Endodermal cell (in vitro differentiated cells): ENCODE measurements around the gene LDLRAD4. TPM values are rescaled to one million over a fixed set of nuclear protein-coding genes. Genes with fewer than 3 reads are reported as not detected.

Source experiments
- DNase-seq: peaks from one replicate; pipeline ENCODE4 v3.0.0-alpha.2; 2017
- H3K27ac ChIP-seq: 2 replicates; pipeline ENCODE4 v1.5.1; 2013; ENCODE audit warnings: mild to moderate bottlenecking, low read depth, low read length, moderate library complexity
- H3K27me3 ChIP-seq: 2 replicates; pipeline ENCODE4 v1.6.1; 2013; ENCODE audit warnings: mild to moderate bottlenecking, low read length, moderate library complexity; ENCODE audit not compliant: insufficient read depth, control insufficient read depth, poor library complexity, severe bottlenecking
- H3K36me3 ChIP-seq: 2 replicates; pipeline ENCODE4 v1.7.0; 2013; ENCODE audit warnings: mild to moderate bottlenecking, low read length, moderate library complexity; ENCODE audit not compliant: control insufficient read depth, insufficient read depth
- H3K4me1 ChIP-seq: one replicate; pipeline ENCODE4 v1.7.0; 2013; ENCODE audit warnings: low read length; ENCODE audit not compliant: control insufficient read depth, insufficient read depth
- H3K4me3 ChIP-seq: 2 replicates; pipeline ENCODE4 v1.5.1; 2013; ENCODE audit warnings: mild to moderate bottlenecking, low read length, moderate library complexity
- H3K9ac ChIP-seq: 2 replicates; pipeline ENCODE4 v1.6.1; 2013; ENCODE audit warnings: mild to moderate bottlenecking, low read length, moderate library complexity; ENCODE audit not compliant: poor library complexity, severe bottlenecking; ENCODE audit errors: extremely low read depth
- H3K9me3 ChIP-seq: 2 replicates; pipeline ENCODE4 v1.6.1; 2013; ENCODE audit warnings: mild to moderate bottlenecking, low read length, moderate library complexity; ENCODE audit not compliant: control insufficient read depth
- H3K27ac Mint-ChIP-seq: 2 replicates; pipeline ENCODE4 v1.8.0; 2020; ENCODE audit warnings: mixed read lengths
- H3K27me3 Mint-ChIP-seq: 2 replicates; pipeline ENCODE4 v1.8.0; 2021; ENCODE audit warnings: mild to moderate bottlenecking, mixed read lengths; ENCODE audit not compliant: insufficient read depth
- H3K36me3 Mint-ChIP-seq: 2 replicates; pipeline ENCODE4 v1.8.0; 2020; ENCODE audit warnings: low read depth, mixed read lengths
- H3K4me1 Mint-ChIP-seq: 2 replicates; pipeline ENCODE4 v1.8.0; 2020; ENCODE audit warnings: mixed read lengths
- H3K4me3 Mint-ChIP-seq: 2 replicates; pipeline ENCODE4 v1.8.0; 2020; ENCODE audit warnings: mild to moderate bottlenecking, moderate library complexity, mixed read lengths
- H3K9me3 Mint-ChIP-seq: 2 replicates; pipeline ENCODE4 v1.8.0; 2020; ENCODE audit warnings: mild to moderate bottlenecking, mixed read lengths
- CTCF ChIP-seq: fragments of 200-600 bp; sonication (generic); conservative IDR thresholded peaks from 2 replicates; pipeline ENCODE4 v1.5.0; 2021; ENCODE audit warnings: antibody characterized with exemption, mild to moderate bottlenecking
- WGBS, 2 experiments: methylation state at CpG; one replicate each; pipeline versions ENCODE4 v1.1.5 to v1.1.7; 2013; ENCODE audit warnings: missing lambda C conversion rate in 2 of 2, mixed read lengths in 1 of 2; ENCODE audit not compliant: insufficient coverage in 1 of 2, insufficient read length in 1 of 2; 5-methylcytosine and 5-hydroxymethylcytosine counted together
- total RNA-seq, 2 donors: library from RNA; stranded (reverse); fragmentation: NEBNext Ultra II Directional in 1 of 2; extraction: Animal tissue kit (Norgen Biotek cat#: 25700) in 1 of 2; gene quantifications; 2 replicates in 1 of 2; 3 replicates in 1 of 2; pipeline ENCODE4 v1.2.1, GENCODE V29; 2021

The LDLRAD4 gene
- total RNA-seq, 2 donors from 2014 or later = 14.9 to 15.1 TPM

GRCh38 chr18:13434854-13435253 lies 216.3 kb downstream of the LDLRAD4 start:
- no peaks in the 10 kb centered on the region for H3K9me3 Mint-ChIP-seq
- no peak overlapping the region for H3K9ac ChIP-seq
- 84 to 100% methylated on average over 1 to 5 of the region's 5 CpGs for WGBS, 2 experiments
- H3K4me3 ChIP-seq = no peak overlapping the region
- no peaks in the 10 kb centered on the region for H3K9me3 ChIP-seq
- no peak for TF ChIP-seq CTCF
- no peaks in the 10 kb centered on the region for H3K36me3 Mint-ChIP-seq
- H3K36me3 ChIP-seq = no peaks in the 10 kb centered on the region
- no peaks in the 10 kb centered on the region for H3K4me1 ChIP-seq
- H3K27me3 Mint-ChIP-seq = no peaks in the 10 kb centered on the region
- no peak overlapping the region for H3K4me3 Mint-ChIP-seq
- no peak overlapping the region for H3K27ac Mint-ChIP-seq
- DNase-seq = no peak
- H3K4me1 Mint-ChIP-seq = peaks cover 12% of the 10 kb centered on the region
- H3K27ac ChIP-seq = no peak overlapping the region
- H3K27me3 ChIP-seq = no peaks in the 10 kb centered on the region

GRCh38 chr18:13435586-13436333 lies 217.2 kb downstream of the LDLRAD4 start:
- no peaks in the 10 kb centered on the region for H3K27me3 Mint-ChIP-seq
- H3K9me3 Mint-ChIP-seq = no peaks in the 10 kb centered on the region
- WGBS, 2 experiments = 94% methylated on average over 5 to 7 of the region's 7 CpGs
- Histone ChIP-seq H3K36me3 (no peaks in the 10 kb centered on the region), H3K27me3 (no peaks in the 10 kb centered on the region), H3K4me1 (no peaks in the 10 kb centered on the region), H3K27ac (no peak overlapping the region), H3K9me3 (no peaks in the 10 kb centered on the region), H3K4me3 (no peak overlapping the region), H3K9ac (no peak overlapping the region)
- no peak for DNase-seq
- no peaks in the 10 kb centered on the region for H3K36me3 Mint-ChIP-seq
- H3K27ac Mint-ChIP-seq = no peak overlapping the region
- H3K4me1 Mint-ChIP-seq = peaks cover 6% of the 10 kb centered on the region
- TF ChIP-seq CTCF = no peak
- H3K4me3 Mint-ChIP-seq = no peak overlapping the region

GRCh38 chr18:13436576-13436975 lies 218.0 kb downstream of the LDLRAD4 start:
- no peaks in the 10 kb centered on the region for H3K27me3 Mint-ChIP-seq
- no peak overlapping the region for H3K9ac ChIP-seq
- H3K9me3 ChIP-seq = no peaks in the 10 kb centered on the region
- DNase-seq = no peak
- H3K4me3 Mint-ChIP-seq = no peak overlapping the region
- no peaks in the 10 kb centered on the region for H3K27me3 ChIP-seq
- no peak overlapping the region for H3K27ac ChIP-seq
- H3K36me3 Mint-ChIP-seq = no peaks in the 10 kb centered on the region
- 93 to 98% methylated on average over 8 of the region's 8 CpGs for WGBS, 2 experiments
- H3K4me1 Mint-ChIP-seq = peaks cover 6% of the 10 kb centered on the region
- no peaks in the 10 kb centered on the region for H3K36me3 ChIP-seq
- H3K4me1 ChIP-seq = no peaks in the 10 kb centered on the region
- no peak for TF ChIP-seq CTCF
- no peaks in the 10 kb centered on the region for H3K9me3 Mint-ChIP-seq
- H3K27ac Mint-ChIP-seq = no peak overlapping the region
- H3K4me3 ChIP-seq = no peak overlapping the region
